Neuron (in vitro differentiated cells): ENCODE results near the gene SPINT3.

Experiments
- H2AFZ ChIP-seq: one replicate; pipeline ENCODE4 v1.6.1; 2013; ENCODE audit warnings: low read depth, mild to moderate bottlenecking, inconsistent platforms, low read length, moderate library complexity
- H3K27me3 ChIP-seq: one replicate; pipeline ENCODE4 v1.6.1; 2013; ENCODE audit warnings: low read length; ENCODE audit not compliant: insufficient read depth
- H3K36me3 ChIP-seq: one replicate; pipeline ENCODE4 v1.6.1; 2013; ENCODE audit warnings: low read length; ENCODE audit not compliant: insufficient read depth
- H3K4me1 ChIP-seq: one replicate; pipeline ENCODE4 v1.6.1; 2013; ENCODE audit warnings: low read length; ENCODE audit not compliant: insufficient read depth
- H3K4me3 ChIP-seq: 2 replicates; pipeline ENCODE4 v1.5.1; 2013; ENCODE audit warnings: mild to moderate bottlenecking, low read length, moderate library complexity
- H3K9me3 ChIP-seq: one replicate; pipeline ENCODE4 v1.6.1; 2013; ENCODE audit warnings: low read length

Gene SPINT3

DNA sequence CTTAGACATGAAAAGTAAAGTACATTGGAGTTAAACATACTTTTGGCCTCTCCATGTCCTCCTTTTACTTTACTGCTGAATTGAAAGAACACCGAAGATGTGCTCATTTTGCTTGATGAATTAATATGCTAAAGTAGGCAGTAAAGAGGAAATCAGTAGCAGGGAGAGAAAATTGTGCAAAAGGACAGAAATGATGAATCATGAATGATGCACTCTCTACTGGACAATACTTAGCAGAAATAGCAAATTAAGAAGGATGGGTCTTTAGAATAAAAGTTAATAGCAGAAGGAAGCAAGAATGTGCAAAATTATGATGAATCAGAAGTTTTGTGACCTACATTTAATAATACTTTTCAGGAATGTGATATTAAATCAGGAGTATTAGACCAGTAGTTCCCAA lies 8.4 kb upstream of the SPINT3 start:
- Histone ChIP-seq H3K9me3 (no peaks in the 10 kb centered on the region), H3K4me3 (no peak overlapping the region), H3K36me3 (no peaks in the 10 kb centered on the region), H2AFZ (no peak overlapping the region), H3K27me3 (no peaks in the 10 kb centered on the region), H3K4me1 (no peaks in the 10 kb centered on the region)

DNA sequence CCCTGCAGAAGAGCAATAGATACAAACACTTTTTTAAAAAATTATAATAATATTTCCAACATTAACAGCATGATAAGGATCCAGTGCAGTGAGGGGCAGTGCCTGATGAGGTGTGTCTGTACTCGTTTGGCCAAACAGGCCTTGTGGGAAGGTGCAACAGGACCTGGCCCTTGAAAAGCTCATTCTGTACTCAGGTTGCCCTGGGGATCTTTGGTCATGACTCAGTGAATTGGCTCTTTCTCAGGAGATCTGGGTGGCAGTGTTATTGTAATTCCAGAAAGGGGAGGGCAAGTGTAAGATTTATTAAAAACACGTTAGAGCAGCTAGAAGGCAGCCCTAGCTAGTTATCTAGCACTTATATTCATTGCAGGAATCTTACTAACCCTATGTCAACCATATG lies 2.9 kb upstream of the SPINT3 start:
- no peaks in the 10 kb centered on the region for H3K9me3 ChIP-seq
- H3K4me3 ChIP-seq: no peak overlapping the region
- no peak overlapping the region for H2AFZ ChIP-seq
- H3K27me3 ChIP-seq: peaks cover 3% of the 10 kb centered on the region
- H3K4me1 ChIP-seq: no peaks in the 10 kb centered on the region
- no peaks in the 10 kb centered on the region for H3K36me3 ChIP-seq

DNA sequence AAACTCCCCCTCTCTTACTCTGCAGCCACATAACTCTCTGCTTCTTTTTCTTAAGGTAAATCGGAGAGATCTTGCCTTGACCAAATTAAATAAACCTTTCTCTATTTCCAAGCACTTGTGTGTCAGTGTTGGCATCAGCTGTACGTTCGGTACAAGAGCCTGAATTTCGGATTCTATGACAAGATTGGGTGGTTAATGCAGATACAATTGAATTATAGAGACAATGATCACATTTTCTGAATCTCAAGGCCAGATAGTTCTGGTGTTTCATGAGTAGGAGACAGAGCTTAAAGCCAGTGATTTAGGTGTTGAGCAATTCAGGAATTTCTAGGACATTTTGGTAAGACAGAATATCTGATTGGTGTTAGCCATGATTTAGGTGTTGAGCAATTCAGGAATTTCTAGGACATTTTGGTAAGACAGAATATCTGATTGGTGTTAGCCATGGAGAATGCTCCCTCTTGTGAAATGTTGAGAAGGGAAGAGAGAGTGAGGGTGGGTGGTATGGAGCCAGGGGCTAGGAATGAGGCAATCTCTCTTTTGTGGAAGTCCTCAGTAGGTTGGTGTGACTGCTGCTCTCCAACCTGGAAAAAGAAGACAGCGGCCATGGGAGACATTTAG lies 5.1 kb downstream of the SPINT3 start:
- Histone ChIP-seq H3K27me3 (peaks cover 9% of the 10 kb centered on the region), H3K4me1 (no peaks in the 10 kb centered on the region), H3K4me3 (no peak overlapping the region), H2AFZ (no peak overlapping the region), H3K9me3 (peaks cover 2% of the 10 kb centered on the region), H3K36me3 (no peaks in the 10 kb centered on the region)

GRCh38 chr20:45509091-45509490 lies 6.3 kb downstream of the SPINT3 start:
- Histone ChIP-seq H3K4me1 (no peaks in the 10 kb centered on the region), H3K27me3 (peaks cover 9% of the 10 kb centered on the region), H3K4me3 (no peak overlapping the region), H3K36me3 (no peaks in the 10 kb centered on the region), H2AFZ (no peak overlapping the region), H3K9me3 (peaks cover 2% of the 10 kb centered on the region)

DNA sequence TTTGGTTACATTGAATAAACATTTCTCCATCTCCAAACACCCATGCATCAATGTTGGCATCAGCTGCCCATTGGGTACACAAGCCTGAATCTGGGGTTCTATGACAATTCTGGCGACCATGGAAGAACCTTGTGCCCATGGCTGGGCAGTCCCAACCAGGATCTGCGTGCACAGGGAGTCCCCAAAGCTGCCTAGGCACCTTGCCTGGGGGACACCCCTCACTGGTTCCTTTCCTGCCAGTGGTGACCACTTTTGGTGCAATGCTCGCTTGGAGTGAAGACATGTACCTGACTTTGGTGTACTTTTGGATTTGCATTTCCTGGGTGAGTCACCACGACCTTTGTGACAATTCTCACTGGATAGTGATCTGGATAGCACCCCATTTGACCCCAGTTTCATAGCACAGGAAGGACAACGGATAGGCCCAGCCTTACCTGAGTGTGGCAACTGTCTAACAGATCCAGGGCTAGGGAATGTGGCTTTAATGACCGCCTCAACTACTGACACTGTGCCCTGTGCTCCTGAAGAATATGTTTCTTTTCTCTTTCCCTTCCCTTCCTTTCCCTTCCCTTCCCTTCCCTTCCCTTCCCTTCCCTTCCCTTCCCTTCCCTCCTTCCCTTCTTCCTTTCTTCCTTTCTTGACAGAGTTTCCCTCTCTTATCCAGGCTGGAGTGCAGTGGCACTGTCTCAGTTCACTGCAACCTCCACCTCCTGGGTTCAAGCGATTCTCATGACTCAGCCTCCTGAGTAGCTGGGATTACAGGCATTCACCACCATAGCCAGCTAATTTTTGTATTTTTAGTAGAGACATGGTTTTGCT lies 7.1 kb downstream of the SPINT3 start:
- no peaks in the 10 kb centered on the region for H3K36me3 ChIP-seq
- H3K27me3 ChIP-seq: peaks cover 6% of the 10 kb centered on the region
- peaks cover 2% of the 10 kb centered on the region for H3K9me3 ChIP-seq
- no peak overlapping the region for H3K4me3 ChIP-seq
- H2AFZ ChIP-seq: no peak overlapping the region
- no peaks in the 10 kb centered on the region for H3K4me1 ChIP-seq

- Histone ChIP-seq H3K36me3 (no peaks in the 10 kb centered on the region), H3K27me3 (peaks cover 6% of the 10 kb centered on the region), H3K9me3 (peaks cover 2% of the 10 kb centered on the region), H2AFZ (no peak overlapping the region), H3K4me1 (no peaks in the 10 kb centered on the region), H3K4me3 (no peak overlapping the region)
Measured at GRCh38 chr20:45507011-45507820, 8.2 kb downstream of the SPINT3 start.

DNA sequence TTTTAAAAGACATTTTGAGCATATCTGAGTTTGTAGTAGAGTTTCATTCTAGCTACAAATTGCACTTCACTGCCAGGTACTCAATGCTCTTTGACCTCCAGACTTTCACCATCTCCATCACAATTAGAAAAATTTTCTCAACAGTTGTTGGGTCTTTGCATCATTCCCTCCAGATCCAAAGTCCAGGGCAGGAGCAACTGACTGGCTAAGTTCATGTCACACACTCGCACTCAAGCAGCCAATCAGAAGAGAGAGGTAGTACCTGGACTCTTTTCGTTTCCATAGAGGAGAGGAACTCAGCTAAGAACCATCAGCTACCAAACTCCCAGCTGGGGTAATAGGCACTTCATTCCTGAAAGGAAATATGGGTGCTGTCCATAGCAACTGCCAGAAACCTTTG lies 9.0 kb downstream of the SPINT3 start:
- Histone ChIP-seq H3K9me3 (peaks cover 2% of the 10 kb centered on the region), H3K4me1 (no peaks in the 10 kb centered on the region), H3K27me3 (peaks cover 10% of the 10 kb centered on the region), H3K4me3 (no peak overlapping the region), H2AFZ (no peak overlapping the region), H3K36me3 (no peaks in the 10 kb centered on the region)

DNA sequence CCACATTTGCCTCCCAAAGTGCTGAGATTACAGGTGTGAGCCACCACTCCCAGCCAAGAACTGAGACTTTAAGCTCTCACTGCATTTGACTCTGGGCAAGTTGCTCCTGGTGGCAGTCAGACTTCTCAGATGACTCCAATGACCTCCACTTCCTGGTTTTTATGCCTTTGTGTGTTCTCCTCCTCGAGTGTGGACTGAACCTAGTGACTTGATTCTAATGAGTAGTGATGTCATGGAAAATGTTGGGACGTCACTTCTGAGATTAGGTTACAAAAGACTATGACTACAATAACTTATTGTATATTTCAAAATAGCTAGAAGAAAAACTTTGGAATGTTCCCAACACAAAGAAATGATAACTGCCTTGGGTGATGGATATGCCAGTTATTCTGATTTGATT lies 12.0 kb downstream of the SPINT3 start:
- no peak overlapping the region for H3K4me3 ChIP-seq
- peaks cover 2% of the 10 kb centered on the region for H3K9me3 ChIP-seq
- H3K27me3 ChIP-seq: peaks cover 12% of the 10 kb centered on the region
- H3K4me1 ChIP-seq: no peaks in the 10 kb centered on the region
- no peaks in the 10 kb centered on the region for H3K36me3 ChIP-seq
- H2AFZ ChIP-seq: no peak overlapping the region

DNA sequence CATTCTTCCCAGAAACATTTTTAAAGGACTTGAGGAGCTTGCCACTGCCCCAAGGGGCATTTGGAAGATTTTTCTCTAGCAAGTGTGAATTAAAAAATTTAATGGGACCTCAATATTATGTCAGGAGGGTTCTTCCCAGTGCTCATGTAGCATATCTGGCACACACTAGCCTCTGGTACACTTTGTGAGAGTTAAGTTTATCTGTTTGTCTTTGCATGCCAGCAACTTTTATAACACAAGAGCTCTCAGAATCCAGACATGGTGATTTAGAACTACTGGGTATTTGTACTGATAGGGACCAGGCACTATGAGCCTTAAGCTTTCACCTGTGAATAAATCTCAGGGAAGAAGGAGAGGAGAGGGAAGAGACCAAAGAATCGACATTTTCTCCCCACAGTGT lies 12.9 kb downstream of the SPINT3 start:
- Histone ChIP-seq H3K27me3 (peaks cover 12% of the 10 kb centered on the region), H3K4me1 (no peaks in the 10 kb centered on the region), H3K9me3 (no peaks in the 10 kb centered on the region), H3K4me3 (no peak overlapping the region), H3K36me3 (no peaks in the 10 kb centered on the region), H2AFZ (no peak overlapping the region)

- Histone ChIP-seq H3K27me3 (peaks cover 16% of the 10 kb centered on the region), H2AFZ (no peak overlapping the region), H3K36me3 (no peaks in the 10 kb centered on the region), H3K9me3 (no peaks in the 10 kb centered on the region), H3K4me1 (no peaks in the 10 kb centered on the region), H3K4me3 (no peak overlapping the region)
Measured at GRCh38 chr20:45501600-45501999, 13.8 kb downstream of the SPINT3 start.

DNA sequence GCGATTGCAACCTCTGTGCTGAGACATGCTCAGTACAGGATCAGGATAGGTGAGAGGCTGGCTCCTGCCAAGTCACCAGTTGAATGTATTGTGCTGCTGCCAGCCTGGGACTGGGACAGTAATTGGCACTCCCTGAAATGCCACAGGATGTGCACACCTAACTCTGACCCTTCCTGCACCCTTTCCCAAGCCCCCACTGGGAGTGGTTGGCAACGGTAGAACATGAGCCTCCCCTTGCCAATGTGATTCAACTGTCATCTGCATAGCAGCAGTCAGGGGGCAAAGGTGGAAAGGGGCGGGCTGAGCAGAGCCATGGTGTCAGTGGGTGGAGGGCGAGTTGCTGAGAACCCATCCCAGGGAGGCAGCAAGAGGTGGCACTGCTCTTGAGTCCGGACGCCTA lies 15.4 kb downstream of the SPINT3 start:
- Histone ChIP-seq H3K36me3 (no peaks in the 10 kb centered on the region), H3K27me3 (peaks cover 19% of the 10 kb centered on the region), H3K4me1 (no peaks in the 10 kb centered on the region), H2AFZ (no peak overlapping the region), H3K9me3 (no peaks in the 10 kb centered on the region), H3K4me3 (no peak overlapping the region)

GRCh38 chr20:45497971-45498494 lies 17.4 kb downstream of the SPINT3 start:
- no peaks in the 10 kb centered on the region for H3K9me3 ChIP-seq
- H3K27me3 ChIP-seq: peaks cover 19% of the 10 kb centered on the region
- H2AFZ ChIP-seq: no peak overlapping the region
- no peaks in the 10 kb centered on the region for H3K4me1 ChIP-seq
- no peak overlapping the region for H3K4me3 ChIP-seq
- no peaks in the 10 kb centered on the region for H3K36me3 ChIP-seq

GRCh38 chr20:45496166-45496565 lies 19.3 kb downstream of the SPINT3 start:
- Histone ChIP-seq H3K36me3 (no peaks in the 10 kb centered on the region), H3K9me3 (no peaks in the 10 kb centered on the region), H3K4me3 (no peak overlapping the region), H2AFZ (no peak overlapping the region), H3K27me3 (peaks cover 12% of the 10 kb centered on the region), H3K4me1 (no peaks in the 10 kb centered on the region)
